ENCODE results near the gene CSMD2. TPM values are rescaled to one million over a fixed set of nuclear protein-coding genes. Genes with fewer than 3 reads are reported as not detected.
A peak's percentile ranks its signal among the peaks of the same experiment; 100 is the strongest.
"Not testable (repeated sequence)": the region's sequence is repeated elsewhere in the genome, so short reads cannot be mapped to it uniquely, and the experiment has no call there.

The CSMD2 gene
- total RNA-seq, 2 experiments from 2014 or later = not detected

- Mint-ChIP-seq H3K27me3 (ENCODE audit: low read depth) (no peaks in the 10 kb centered on the region), H3K27ac (no peak overlapping the region), H3K9me3 (peaks cover 15% of the 10 kb centered on the region), H3K36me3 (ENCODE audit: low read depth) (no peaks in the 10 kb centered on the region), H3K4me3 (no peak overlapping the region), H3K4me1 (ENCODE audit: low read depth) (no peaks in the 10 kb centered on the region)
- intact Hi-C loops (cut with micrococcal nuclease) = no loop called here
- no peak for DNase-seq
- CTCF ChIA-PET = no interaction called here
Observed at GRCh38 chr1:34083974-34084373, 81.1 kb downstream of the CSMD2 start.

- H3K36me3 Mint-ChIP-seq (ENCODE audit: low read depth); intact Hi-C loops (cut with micrococcal nuclease); H3K27ac Mint-ChIP-seq; H3K4me3 Mint-ChIP-seq; DNase-seq; H3K4me1 Mint-ChIP-seq (ENCODE audit: low read depth); H3K27me3 Mint-ChIP-seq (ENCODE audit: low read depth); CTCF ChIA-PET: not testable (repeated sequence)
- H3K9me3 Mint-ChIP-seq = peaks cover 15% of the 10 kb centered on the region
Observed at GRCh38 chr1:34082085-34082670, 82.9 kb downstream of the CSMD2 start.

GRCh38 chr1:34078383-34078782 lies 86.6 kb downstream of the CSMD2 start:
- intact Hi-C loops (cut with micrococcal nuclease) = no loop called here
- no peak overlapping the region for H3K27ac Mint-ChIP-seq
- H3K4me3 Mint-ChIP-seq = no peak overlapping the region
- no peak for DNase-seq
- H3K4me1 Mint-ChIP-seq (ENCODE audit: low read depth) = no peaks in the 10 kb centered on the region
- peaks cover 16% of the 10 kb centered on the region for H3K9me3 Mint-ChIP-seq
- peaks cover 2% of the 10 kb centered on the region for H3K27me3 Mint-ChIP-seq (ENCODE audit: low read depth)
- peaks cover 1% of the 10 kb centered on the region for H3K36me3 Mint-ChIP-seq (ENCODE audit: low read depth)
- CTCF ChIA-PET = no interaction called here

- DNase-seq = no peak
- Mint-ChIP-seq H3K9me3 (peaks cover 5% of the 10 kb centered on the region), H3K27me3 (ENCODE audit: low read depth) (peaks cover 12% of the 10 kb centered on the region), H3K27ac (no peak overlapping the region), H3K4me1 (ENCODE audit: low read depth) (no peaks in the 10 kb centered on the region), H3K4me3 (no peak overlapping the region), H3K36me3 (ENCODE audit: low read depth) (peaks cover 1% of the 10 kb centered on the region)
- CTCF ChIA-PET = no interaction called here
- intact Hi-C loops (cut with micrococcal nuclease) = no loop called here
Observed at GRCh38 chr1:34075576-34075975, 89.5 kb downstream of the CSMD2 start.

- peaks cover 1% of the 10 kb centered on the region for H3K36me3 Mint-ChIP-seq (ENCODE audit: low read depth)
- H3K4me3 Mint-ChIP-seq = no peak overlapping the region
- intact Hi-C loops (cut with micrococcal nuclease) = no loop called here
- H3K4me1 Mint-ChIP-seq (ENCODE audit: low read depth) = no peaks in the 10 kb centered on the region
- no peak for DNase-seq
- peaks cover 4% of the 10 kb centered on the region for H3K9me3 Mint-ChIP-seq
- CTCF ChIA-PET = no interaction called here
- H3K27ac Mint-ChIP-seq = no peak overlapping the region
- peaks cover 13% of the 10 kb centered on the region for H3K27me3 Mint-ChIP-seq (ENCODE audit: low read depth)
Observed at GRCh38 chr1:34073028-34073695, 91.9 kb downstream of the CSMD2 start.

- CTCF ChIA-PET = no interaction called here
- H3K9me3 Mint-ChIP-seq = peaks cover 4% of the 10 kb centered on the region
- DNase-seq = no peak
- peaks cover 16% of the 10 kb centered on the region for H3K27me3 Mint-ChIP-seq (ENCODE audit: low read depth)
- intact Hi-C loops (cut with micrococcal nuclease) = no loop called here
- H3K4me1 Mint-ChIP-seq (ENCODE audit: low read depth) = no peaks in the 10 kb centered on the region
- no peak overlapping the region for H3K27ac Mint-ChIP-seq
- H3K4me3 Mint-ChIP-seq = no peak overlapping the region
- no peaks in the 10 kb centered on the region for H3K36me3 Mint-ChIP-seq (ENCODE audit: low read depth)
Observed at GRCh38 chr1:34070201-34070836, 94.7 kb downstream of the CSMD2 start.

GRCh38 chr1:34066981-34067603 lies 97.9 kb downstream of the CSMD2 start:
- no peaks in the 10 kb centered on the region for H3K4me1 Mint-ChIP-seq (ENCODE audit: low read depth)
- intact Hi-C loops (cut with micrococcal nuclease) = no loop called here
- CTCF ChIA-PET = no interaction called here
- peaks cover 19% of the 10 kb centered on the region for H3K27me3 Mint-ChIP-seq (ENCODE audit: low read depth)
- H3K9me3 Mint-ChIP-seq = peaks cover 4% of the 10 kb centered on the region
- H3K4me3 Mint-ChIP-seq = no peak overlapping the region
- no peak for DNase-seq
- peak overlapping the region; percentile 46 for H3K27ac Mint-ChIP-seq
- no peaks in the 10 kb centered on the region for H3K36me3 Mint-ChIP-seq (ENCODE audit: low read depth)

GRCh38 chr1:34066166-34066565 lies 98.9 kb downstream of the CSMD2 start:
- Mint-ChIP-seq H3K9me3 (peaks cover 4% of the 10 kb centered on the region), H3K27ac (no peak overlapping the region), H3K27me3 (ENCODE audit: low read depth) (peaks cover 11% of the 10 kb centered on the region), H3K4me1 (ENCODE audit: low read depth) (no peaks in the 10 kb centered on the region), H3K36me3 (ENCODE audit: low read depth) (no peaks in the 10 kb centered on the region), H3K4me3 (no peak overlapping the region)
- CTCF ChIA-PET = no interaction called here
- no peak for DNase-seq
- intact Hi-C loops (cut with micrococcal nuclease) = no loop called here

- no peak for DNase-seq
Observed at GRCh38 chr1:34065498-34065897, 99.5 kb downstream of the CSMD2 start.

GRCh38 chr1:34060901-34061415 lies 104.1 kb downstream of the CSMD2 start:
- Mint-ChIP-seq H3K4me3 (no peak overlapping the region), H3K4me1 (ENCODE audit: low read depth) (no peaks in the 10 kb centered on the region), H3K9me3 (no peaks in the 10 kb centered on the region), H3K27me3 (ENCODE audit: low read depth) (peaks cover 11% of the 10 kb centered on the region), H3K27ac (no peak overlapping the region), H3K36me3 (ENCODE audit: low read depth) (no peaks in the 10 kb centered on the region)
- intact Hi-C loops (cut with micrococcal nuclease) = no loop called here
- DNase-seq = no peak
- CTCF ChIA-PET = no interaction called here

More at GRCh38 chr1:34065498-34065897, 99.5 kb downstream of the CSMD2 start:
- H3K27me3 Mint-ChIP-seq (ENCODE audit: low read depth) = peaks cover 10% of the 10 kb centered on the region
- CTCF ChIA-PET = no interaction called here
- H3K36me3 Mint-ChIP-seq (ENCODE audit: low read depth) = no peaks in the 10 kb centered on the region
- intact Hi-C loops (cut with micrococcal nuclease) = no loop called here
- peaks cover 4% of the 10 kb centered on the region for H3K9me3 Mint-ChIP-seq
- H3K27ac Mint-ChIP-seq = no peak overlapping the region
- no peak overlapping the region for H3K4me3 Mint-ChIP-seq
- no peaks in the 10 kb centered on the region for H3K4me1 Mint-ChIP-seq (ENCODE audit: low read depth)

GRCh38 chr1:34060187-34060730 lies 104.8 kb downstream of the CSMD2 start:
- Mint-ChIP-seq H3K4me3 (no peak overlapping the region), H3K9me3 (no peaks in the 10 kb centered on the region), H3K27me3 (ENCODE audit: low read depth) (peaks cover 9% of the 10 kb centered on the region), H3K4me1 (ENCODE audit: low read depth) (no peaks in the 10 kb centered on the region), H3K27ac (no peak overlapping the region), H3K36me3 (ENCODE audit: low read depth) (no peaks in the 10 kb centered on the region)
- CTCF ChIA-PET = no interaction called here
- DNase-seq = no peak
- intact Hi-C loops (cut with micrococcal nuclease) = no loop called here

GRCh38 chr1:34057347-34058130 lies 107.5 kb downstream of the CSMD2 start:
- CTCF ChIA-PET = interaction anchor here (0.6 kb wide), 1 partner anchor 625 kb away, joined by 6 read pairs; no protein-coding TSS in a partner anchor
- H3K4me1 Mint-ChIP-seq (ENCODE audit: low read depth) = no peaks in the 10 kb centered on the region
- intact Hi-C loops (cut with micrococcal nuclease) = no loop called here

More at GRCh38 chr1:34057347-34058130, 107.5 kb downstream of the CSMD2 start:
- Mint-ChIP-seq H3K27ac (no peak overlapping the region), H3K27me3 (ENCODE audit: low read depth) (peaks cover 8% of the 10 kb centered on the region), H3K4me3 (no peak overlapping the region), H3K9me3 (no peaks in the 10 kb centered on the region), H3K36me3 (ENCODE audit: low read depth) (no peaks in the 10 kb centered on the region)
- DNase-seq = no peak
